ENCODE data around the gene LRRC74A.

DNA sequence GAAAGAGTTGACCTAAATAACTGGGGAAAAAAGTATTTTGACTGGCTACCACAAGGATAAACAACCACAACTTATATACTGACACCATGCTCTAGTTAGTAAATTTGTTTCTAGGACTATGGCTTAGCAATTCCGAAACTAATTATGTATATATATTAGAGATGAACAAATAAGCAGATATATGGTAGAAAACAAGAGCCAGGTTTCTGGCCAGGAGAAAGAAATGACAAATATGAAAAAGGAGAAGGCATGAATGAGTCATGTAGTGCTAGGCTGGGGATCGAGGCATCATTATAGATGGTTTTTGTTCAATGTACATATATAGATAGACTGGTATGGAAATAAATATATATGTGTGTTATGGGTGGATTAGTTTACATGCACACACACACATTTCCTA lies 5.5 kb upstream of the LRRC74A start:
- TF ChIP-seq EZH2 (IDR thresholded peaks at IDR 0.05) = no peak
- TF ChIP-seq POLR2AphosphoS5 (IDR thresholded peaks at IDR 0.05; ENCODE audit: borderline replicate concordance, low read depth, low read length) = no peak

Data from SK-N-MC (cell line).